Stimulated activated memory B cell treated with anti-CD40 and anti-IgM and Interleukin-4, amounts not matched to agents 10 μg/mL and 1 μg/mL and 100 μg/mL, for 72 hours (primary cell): ENCODE data around the gene MYO1F.
"Not testable (repeated sequence)": the region's sequence is repeated elsewhere in the genome, so short reads cannot be mapped to it uniquely, and the experiment has no call there.

Experiments
- ATAC-seq: fragments of 150-1000 bp; cut with Tn5 transposase; 2 replicates; pipeline ENCODE4 v1.10.0; 2021
- H3K27ac Mint-ChIP-seq: one replicate; pipeline ENCODE4 v1.8.0; 2022; ENCODE audit warnings: mild to moderate bottlenecking, mixed read lengths
- H3K27me3 Mint-ChIP-seq: one replicate; pipeline ENCODE4 v1.8.0; 2022; ENCODE audit warnings: mixed read lengths
- H3K36me3 Mint-ChIP-seq: one replicate; pipeline ENCODE4 v1.8.0; 2022; ENCODE audit warnings: mixed read lengths
- H3K4me1 Mint-ChIP-seq: one replicate; pipeline ENCODE4 v1.8.0; 2022; ENCODE audit warnings: mixed read lengths
- H3K4me3 Mint-ChIP-seq: one replicate; pipeline ENCODE4 v1.8.0; 2022; ENCODE audit warnings: mild to moderate bottlenecking, moderate library complexity, mixed read lengths
- H3K9me3 Mint-ChIP-seq: one replicate; pipeline ENCODE4 v1.8.0; 2022; ENCODE audit warnings: mixed read lengths

MYO1F gene

DNA sequence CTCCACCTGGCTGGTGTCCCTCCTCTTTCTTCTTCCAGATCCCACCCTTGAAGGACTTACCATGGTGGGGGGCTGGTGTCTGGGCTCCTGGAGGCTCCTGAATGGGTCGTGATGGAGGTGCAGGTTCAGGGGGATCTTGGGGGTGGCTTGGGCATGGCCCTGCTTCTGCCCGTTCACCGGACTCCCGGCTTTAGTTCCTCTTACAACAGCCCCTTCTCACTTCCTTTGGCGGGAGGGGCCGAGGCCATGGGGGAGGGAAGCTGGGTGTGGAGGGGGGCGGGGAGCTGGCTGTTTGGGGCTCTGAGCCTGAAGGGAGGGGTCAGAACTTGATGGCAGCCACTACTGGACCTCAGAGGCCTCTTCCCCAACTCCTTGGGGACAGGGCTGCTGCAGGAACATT is at the start of gene MYO1F:
Gene MYO1F, minus strand, starts transcription at position 196 of the 400 bp plus-strand sequence. Its CDS starts 133 bp downstream, at position 63.
- H3K4me3 Mint-ChIP-seq: peak within 1 kb of the TSS; percentile 89
- H3K9me3 Mint-ChIP-seq: peaks cover 9% of the 10 kb centered on the region
- H3K4me1 Mint-ChIP-seq: peaks cover 73% of the 10 kb centered on the region
- H3K36me3 Mint-ChIP-seq: peaks cover 23% of the 10 kb centered on the region
- peak; percentile 74 for ATAC-seq
- H3K27me3 Mint-ChIP-seq: no peaks in the 10 kb centered on the region
- peak within 1 kb of the TSS; percentile 84 for H3K27ac Mint-ChIP-seq

DNA sequence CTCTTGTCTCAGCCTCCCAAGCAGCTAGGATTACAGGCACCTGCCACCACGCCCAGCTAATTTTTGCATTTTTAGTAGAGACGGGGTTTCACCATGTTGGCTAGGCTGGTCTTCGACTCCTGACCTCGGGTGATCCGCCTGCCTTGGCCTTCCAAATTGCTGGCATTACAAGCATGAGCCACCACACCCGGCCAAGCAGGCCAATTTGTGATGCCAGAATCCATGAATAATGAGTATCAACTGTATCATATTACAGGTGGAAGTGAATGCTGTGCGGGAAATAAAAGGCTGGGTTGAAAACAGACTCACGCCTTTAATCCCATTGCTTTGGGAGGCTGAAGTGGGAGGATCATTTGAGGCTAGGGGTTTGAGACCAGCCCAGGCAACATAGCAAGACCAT is 49.6 kb upstream of the MYO1F start:
- no peak overlapping the region for H3K4me3 Mint-ChIP-seq

DNA sequence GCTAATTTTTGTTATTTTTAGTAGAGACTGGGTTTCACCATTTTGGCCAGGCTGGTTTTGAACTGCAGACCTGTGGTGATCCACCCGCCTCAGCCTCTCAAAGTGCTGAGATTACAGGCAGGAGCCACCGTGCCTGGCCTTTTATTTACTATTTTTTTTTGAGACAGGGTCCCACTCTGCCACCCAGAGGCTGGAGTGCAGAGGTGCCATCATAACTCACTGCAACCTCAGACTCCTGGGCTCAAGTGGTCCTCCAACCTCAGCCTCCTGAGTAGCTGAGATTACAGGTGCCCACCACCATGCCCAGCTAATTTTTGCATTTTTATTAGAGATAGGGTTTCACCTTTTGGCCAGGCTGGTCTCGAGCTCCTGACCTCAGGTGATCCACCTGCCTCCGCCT is 45.6 kb upstream of the MYO1F start:
- H3K4me1 Mint-ChIP-seq, H3K9me3 Mint-ChIP-seq, H3K27ac Mint-ChIP-seq, H3K36me3 Mint-ChIP-seq, ATAC-seq, H3K4me3 Mint-ChIP-seq: not testable (repeated sequence)
- H3K27me3 Mint-ChIP-seq: peaks cover 26% of the 10 kb centered on the region

More for the DNA sequence above, 49.6 kb upstream of the MYO1F start:
- Mint-ChIP-seq H3K9me3 (peaks cover 3% of the 10 kb centered on the region), H3K27ac (no peak overlapping the region), H3K36me3 (no peaks in the 10 kb centered on the region), H3K4me1 (no peaks in the 10 kb centered on the region), H3K27me3 (peaks cover 10% of the 10 kb centered on the region)
- no peak for ATAC-seq

DNA sequence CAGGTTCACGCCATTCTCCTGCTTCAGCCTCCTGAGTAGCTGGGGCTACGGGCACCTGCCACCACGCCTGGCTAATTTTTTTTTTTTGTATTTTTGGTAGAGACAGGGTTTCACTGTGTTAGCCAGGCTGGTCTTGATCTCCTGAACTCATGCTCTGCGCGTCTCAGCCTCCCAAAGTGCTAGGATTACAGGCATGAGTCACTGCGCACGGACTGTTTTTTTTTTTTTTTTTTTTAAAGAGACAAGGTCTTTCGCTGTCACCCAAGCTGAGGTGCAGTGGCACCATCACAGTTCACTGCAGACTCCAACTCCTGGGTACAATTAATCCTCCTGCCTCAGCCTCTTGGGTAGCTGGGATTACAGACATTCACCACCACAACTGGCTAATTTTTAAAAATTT is 41.5 kb upstream of the MYO1F start:
- H3K36me3 Mint-ChIP-seq: no peaks in the 10 kb centered on the region
- no peaks in the 10 kb centered on the region for H3K4me1 Mint-ChIP-seq
- H3K27ac Mint-ChIP-seq: no peak overlapping the region
- no peak overlapping the region for H3K4me3 Mint-ChIP-seq
- peaks cover 32% of the 10 kb centered on the region for H3K27me3 Mint-ChIP-seq
- no peak for ATAC-seq
- H3K9me3 Mint-ChIP-seq: no peaks in the 10 kb centered on the region

DNA sequence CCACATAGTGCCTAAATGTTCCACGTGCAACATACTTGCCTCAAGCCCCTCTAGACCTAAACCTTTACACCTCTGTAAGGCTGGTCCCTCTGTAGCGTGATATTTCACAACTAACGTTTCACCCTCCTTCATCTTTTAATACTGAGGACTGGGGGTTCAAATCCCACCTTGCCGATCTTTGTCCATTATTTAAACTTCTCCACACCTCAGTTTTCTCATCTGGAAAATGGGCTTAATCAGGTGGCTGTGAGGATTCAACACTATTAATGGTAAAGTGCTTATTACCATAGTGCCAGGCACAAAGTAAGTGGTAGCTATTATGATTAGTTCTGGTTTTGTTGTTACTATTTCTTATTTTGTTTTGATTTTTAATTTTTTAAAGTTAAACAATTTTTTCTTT is 40.7 kb upstream of the MYO1F start:
- ATAC-seq: no peak
- Mint-ChIP-seq H3K4me3 (no peak overlapping the region), H3K27ac (no peak overlapping the region), H3K4me1 (no peaks in the 10 kb centered on the region), H3K9me3 (no peaks in the 10 kb centered on the region), H3K36me3 (no peaks in the 10 kb centered on the region), H3K27me3 (peaks cover 32% of the 10 kb centered on the region)

DNA sequence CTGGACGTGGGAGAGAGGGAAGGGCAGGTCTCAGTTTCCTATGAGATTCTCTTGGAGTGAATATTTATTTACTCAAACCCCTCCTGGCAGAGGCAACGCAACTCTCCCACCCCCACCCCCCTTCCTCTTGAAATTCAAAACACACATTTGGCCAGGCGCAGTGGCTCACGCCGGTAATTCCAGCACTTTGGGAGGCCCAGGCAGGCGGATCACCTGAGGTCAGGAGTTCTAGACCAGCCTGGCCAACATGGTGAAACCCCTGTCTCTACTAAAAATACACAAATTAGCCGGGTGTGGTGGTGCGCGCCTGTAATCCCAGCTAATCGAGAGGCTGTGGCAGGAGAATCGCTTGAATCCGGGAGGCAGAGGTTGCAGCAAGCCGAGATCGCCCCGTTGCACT is 40.1 kb upstream of the MYO1F start:
- not testable (repeated sequence) for H3K4me1 Mint-ChIP-seq, H3K27ac Mint-ChIP-seq, H3K9me3 Mint-ChIP-seq, H3K4me3 Mint-ChIP-seq, H3K36me3 Mint-ChIP-seq, ATAC-seq
- peaks cover 32% of the 10 kb centered on the region for H3K27me3 Mint-ChIP-seq

DNA sequence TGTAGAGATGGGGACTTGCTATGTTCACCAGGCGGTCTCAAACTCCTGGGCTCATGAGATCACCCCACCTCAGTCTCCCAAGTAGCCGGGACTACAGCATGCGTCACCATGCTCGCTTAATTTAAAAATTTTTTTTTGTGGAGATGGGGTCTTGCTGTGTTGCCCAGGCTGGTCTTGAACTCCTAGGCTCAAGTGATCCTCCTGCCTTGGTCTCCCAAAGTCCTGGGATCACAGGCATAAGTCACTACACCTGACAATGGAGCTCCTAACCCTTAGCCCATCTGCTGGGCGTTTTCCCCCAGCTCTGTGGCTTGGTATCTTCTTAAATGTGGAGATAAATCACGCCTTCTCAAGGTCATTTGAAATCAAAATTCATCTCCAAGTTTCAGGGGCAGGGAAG is 39.6 kb upstream of the MYO1F start:
- no peak overlapping the region for H3K27ac Mint-ChIP-seq
- H3K4me1 Mint-ChIP-seq: no peaks in the 10 kb centered on the region
- no peak for ATAC-seq
- no peak overlapping the region for H3K4me3 Mint-ChIP-seq
- no peaks in the 10 kb centered on the region for H3K36me3 Mint-ChIP-seq
- H3K27me3 Mint-ChIP-seq: peaks cover 32% of the 10 kb centered on the region
- no peaks in the 10 kb centered on the region for H3K9me3 Mint-ChIP-seq

DNA sequence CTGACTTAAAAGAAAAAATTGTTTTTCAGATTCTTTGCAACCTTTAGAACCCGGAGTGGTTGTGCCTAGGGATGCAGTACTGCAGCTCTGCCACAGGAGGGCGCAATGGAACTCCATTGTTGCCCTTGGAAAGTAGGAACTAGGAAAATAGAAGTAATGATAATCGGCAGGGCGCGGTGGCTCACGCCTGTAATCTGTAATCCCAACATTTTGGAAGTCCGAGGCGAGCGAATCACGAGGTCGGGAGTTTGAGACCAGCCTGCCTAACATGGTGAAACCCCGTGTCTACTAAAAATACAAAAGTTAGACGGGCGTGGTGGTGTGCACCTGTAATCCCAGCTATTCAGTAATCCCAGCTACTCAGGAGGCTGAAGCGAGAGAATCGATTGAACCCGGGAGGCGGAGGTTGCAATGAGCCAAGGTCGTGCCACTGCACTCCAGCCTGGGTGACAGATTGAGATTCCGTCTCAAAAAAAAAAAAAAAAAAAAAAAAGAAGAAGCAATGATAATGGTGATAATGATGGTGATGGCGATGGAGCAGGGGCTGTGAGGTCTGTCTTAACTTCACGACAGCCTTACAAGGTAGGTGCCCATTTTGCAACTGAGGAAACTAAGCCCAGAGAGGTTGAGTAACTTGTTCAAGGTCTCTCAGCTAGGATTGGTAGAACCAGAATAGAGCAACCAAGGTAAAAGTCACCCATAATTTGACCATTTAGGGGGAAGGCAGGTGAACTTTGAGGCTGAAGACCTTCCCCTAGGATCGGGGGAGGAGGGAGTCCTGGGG is 38.8 kb upstream of the MYO1F start:
- Mint-ChIP-seq H3K27ac (no peak overlapping the region), H3K4me3 (no peak overlapping the region), H3K27me3 (peaks cover 29% of the 10 kb centered on the region), H3K36me3 (no peaks in the 10 kb centered on the region), H3K4me1 (no peaks in the 10 kb centered on the region), H3K9me3 (no peaks in the 10 kb centered on the region)
- no peak for ATAC-seq

DNA sequence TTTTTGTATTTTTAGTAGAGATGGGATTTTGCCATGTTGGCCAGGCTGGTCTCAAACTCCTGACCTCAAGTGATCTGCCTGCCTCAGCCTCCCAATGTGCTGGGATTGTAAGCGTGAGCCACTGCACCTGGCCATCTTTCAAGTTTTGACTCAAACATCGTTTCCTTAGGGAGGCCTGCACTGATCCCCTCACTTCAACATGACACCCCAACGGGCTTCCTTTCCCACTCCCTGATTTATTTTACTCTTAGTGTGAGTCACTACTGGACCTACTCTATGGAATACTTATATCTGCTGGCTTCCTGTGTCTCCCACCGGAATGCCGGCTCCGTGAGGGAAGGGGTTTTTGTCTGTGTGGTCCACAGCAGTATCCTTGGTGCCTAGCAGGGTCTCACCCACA is 37.8 kb upstream of the MYO1F start:
- H3K4me3 Mint-ChIP-seq: no peak overlapping the region
- no peak for ATAC-seq
- H3K9me3 Mint-ChIP-seq: no peaks in the 10 kb centered on the region
- H3K4me1 Mint-ChIP-seq: peaks cover 5% of the 10 kb centered on the region
- no peak overlapping the region for H3K27ac Mint-ChIP-seq
- peaks cover 25% of the 10 kb centered on the region for H3K27me3 Mint-ChIP-seq
- no peaks in the 10 kb centered on the region for H3K36me3 Mint-ChIP-seq

DNA sequence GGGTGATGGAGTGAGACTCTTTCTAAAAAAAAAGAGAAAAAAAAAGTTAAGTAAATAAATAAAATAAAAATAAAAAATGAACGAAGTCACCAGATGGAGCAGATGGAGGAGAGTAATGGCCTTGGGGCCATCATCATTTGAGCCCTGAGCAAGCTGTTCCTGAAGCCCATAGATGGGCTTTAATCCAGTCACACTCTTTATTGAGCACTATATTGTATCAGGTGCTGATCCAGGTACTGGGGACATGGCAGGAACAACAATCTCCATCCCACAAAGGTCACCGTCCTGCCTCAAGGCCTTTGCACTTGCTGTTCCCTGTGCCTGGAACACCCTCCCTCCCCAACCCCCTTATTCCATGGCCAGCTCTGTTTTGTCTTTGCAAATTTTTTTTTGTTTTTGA is 37.2 kb upstream of the MYO1F start:
- Mint-ChIP-seq H3K36me3 (no peaks in the 10 kb centered on the region), H3K4me3 (no peak overlapping the region), H3K4me1 (peaks cover 11% of the 10 kb centered on the region)

DNA sequence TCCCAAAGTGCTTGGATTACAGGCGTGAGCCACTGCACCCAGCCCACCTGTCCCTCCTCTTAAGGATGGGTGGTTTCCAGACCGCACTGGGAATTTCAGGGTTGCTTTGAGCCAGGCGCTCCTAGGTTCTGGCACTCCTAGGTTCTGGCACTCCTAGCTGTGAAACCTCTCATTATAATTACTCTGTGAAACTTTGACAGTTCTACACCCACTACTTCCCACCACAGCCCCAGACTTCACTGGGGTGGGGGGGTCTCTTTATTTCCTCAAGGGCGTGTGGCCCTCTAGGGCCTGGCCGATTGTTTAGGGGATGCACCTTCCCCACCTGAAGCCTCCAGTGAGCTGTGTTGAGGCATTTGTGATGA is 35.5 kb upstream of the MYO1F start:
- no peaks in the 10 kb centered on the region for H3K9me3 Mint-ChIP-seq
- peaks cover 17% of the 10 kb centered on the region for H3K4me1 Mint-ChIP-seq
- H3K36me3 Mint-ChIP-seq: no peaks in the 10 kb centered on the region
- H3K4me3 Mint-ChIP-seq: no peak overlapping the region
- peaks cover 43% of the 10 kb centered on the region for H3K27me3 Mint-ChIP-seq
- peak; percentile 39 for ATAC-seq
- H3K27ac Mint-ChIP-seq: no peak overlapping the region

More for the DNA sequence above, 37.2 kb upstream of the MYO1F start:
- Mint-ChIP-seq H3K9me3 (no peaks in the 10 kb centered on the region), H3K27me3 (peaks cover 27% of the 10 kb centered on the region), H3K27ac (no peak overlapping the region)
- no peak for ATAC-seq

DNA sequence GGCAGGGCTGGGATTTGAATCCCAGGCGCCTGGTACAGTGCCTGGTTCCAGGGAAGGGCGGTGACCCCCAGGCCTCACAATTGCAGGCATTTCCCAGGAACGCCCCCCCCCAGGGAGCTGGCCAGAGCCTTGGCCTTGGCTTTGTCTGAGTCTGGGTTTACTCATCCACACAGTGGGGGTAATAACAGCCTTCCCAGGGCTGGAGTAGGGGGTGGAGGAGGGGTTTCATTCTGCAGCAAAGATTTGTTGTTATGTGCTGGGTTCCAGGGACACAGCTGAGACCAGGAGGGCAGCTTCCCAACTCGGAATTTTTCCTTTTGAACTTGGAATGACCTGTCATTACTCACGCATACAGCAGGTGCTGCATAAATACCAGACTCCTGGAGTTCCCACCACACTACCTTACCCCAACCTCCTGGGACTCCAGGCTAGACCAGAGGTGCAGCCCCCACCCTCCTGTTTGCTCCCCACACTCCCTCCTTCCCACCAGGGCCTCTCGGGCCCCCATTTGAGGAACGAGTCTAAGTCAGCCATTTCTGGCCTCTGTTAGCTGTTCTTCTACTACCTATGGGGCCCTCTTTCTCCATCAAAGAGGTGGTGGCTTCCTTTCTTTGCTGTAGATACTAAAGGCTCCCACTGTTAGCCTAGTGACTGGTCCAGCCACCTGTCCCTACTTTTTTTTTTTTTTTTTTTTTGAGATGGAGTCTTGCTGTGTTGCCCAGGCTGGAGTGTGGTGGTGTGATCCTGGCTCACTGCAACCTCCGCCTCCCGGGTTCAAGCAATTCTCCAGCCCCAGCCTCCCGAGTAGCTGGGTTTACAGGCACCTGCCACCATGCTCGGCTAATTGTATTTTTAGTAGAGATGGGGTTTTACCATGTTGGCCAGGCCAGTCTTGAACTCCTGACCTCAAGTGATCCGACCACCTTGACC is 34.9 kb upstream of the MYO1F start:
- Mint-ChIP-seq H3K4me3 (no peak overlapping the region), H3K9me3 (no peaks in the 10 kb centered on the region), H3K4me1 (peaks cover 17% of the 10 kb centered on the region), H3K27me3 (peaks cover 50% of the 10 kb centered on the region), H3K27ac (no peak overlapping the region), H3K36me3 (no peaks in the 10 kb centered on the region)
- no peak for ATAC-seq

DNA sequence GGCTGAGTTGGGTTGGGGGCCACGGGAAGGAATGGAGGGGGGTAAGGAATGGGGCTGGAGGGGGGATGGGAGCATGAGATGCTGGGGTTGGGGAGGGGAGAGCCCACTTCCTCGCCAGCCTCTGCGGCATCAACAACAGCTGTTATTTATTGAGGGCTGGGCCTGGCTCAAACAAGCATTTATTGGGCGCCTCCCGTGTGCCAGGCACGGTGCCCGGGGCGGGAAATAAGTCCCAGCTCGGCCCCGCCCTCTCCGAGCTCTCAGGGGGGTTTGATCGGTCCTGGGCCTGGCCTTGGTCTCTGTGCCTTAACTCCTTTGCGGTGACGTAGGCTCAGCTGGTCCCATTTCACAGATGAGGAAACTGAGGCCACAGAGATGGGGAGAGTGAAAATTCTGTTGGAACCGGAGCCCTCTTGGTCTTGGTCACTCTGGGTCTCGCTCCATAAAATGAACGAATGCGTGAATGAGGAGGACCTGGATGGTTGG is 34.2 kb upstream of the MYO1F start:
- Mint-ChIP-seq H3K27ac (no peak overlapping the region), H3K36me3 (no peaks in the 10 kb centered on the region), H3K4me1 (peaks cover 17% of the 10 kb centered on the region), H3K9me3 (no peaks in the 10 kb centered on the region), H3K4me3 (no peak overlapping the region), H3K27me3 (peaks cover 57% of the 10 kb centered on the region)
- no peak for ATAC-seq

DNA sequence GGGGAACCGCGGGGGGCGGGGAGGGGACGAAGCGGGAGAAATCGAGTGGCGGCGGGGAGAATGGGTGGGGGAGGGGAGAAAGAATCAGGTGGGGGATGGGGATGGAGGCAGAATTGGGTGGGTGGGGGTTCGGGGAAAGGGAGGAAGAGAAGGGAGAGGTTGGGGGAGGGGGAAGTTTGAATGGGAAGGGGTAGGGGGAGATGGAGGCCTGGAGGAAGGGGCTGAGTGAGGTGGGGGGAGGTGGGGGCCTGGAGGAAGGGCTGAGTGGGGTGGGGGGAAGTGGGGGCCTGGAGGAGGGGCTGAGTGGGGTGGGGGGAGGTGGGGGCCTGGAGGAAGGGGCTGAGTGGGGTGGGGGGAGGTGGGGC is 33.7 kb upstream of the MYO1F start:
- no peak overlapping the region for H3K27ac Mint-ChIP-seq
- no peak overlapping the region for H3K4me3 Mint-ChIP-seq
- H3K36me3 Mint-ChIP-seq: no peaks in the 10 kb centered on the region
- peaks cover 17% of the 10 kb centered on the region for H3K4me1 Mint-ChIP-seq
- H3K27me3 Mint-ChIP-seq: peaks cover 58% of the 10 kb centered on the region
- ATAC-seq: no peak
- no peaks in the 10 kb centered on the region for H3K9me3 Mint-ChIP-seq

DNA sequence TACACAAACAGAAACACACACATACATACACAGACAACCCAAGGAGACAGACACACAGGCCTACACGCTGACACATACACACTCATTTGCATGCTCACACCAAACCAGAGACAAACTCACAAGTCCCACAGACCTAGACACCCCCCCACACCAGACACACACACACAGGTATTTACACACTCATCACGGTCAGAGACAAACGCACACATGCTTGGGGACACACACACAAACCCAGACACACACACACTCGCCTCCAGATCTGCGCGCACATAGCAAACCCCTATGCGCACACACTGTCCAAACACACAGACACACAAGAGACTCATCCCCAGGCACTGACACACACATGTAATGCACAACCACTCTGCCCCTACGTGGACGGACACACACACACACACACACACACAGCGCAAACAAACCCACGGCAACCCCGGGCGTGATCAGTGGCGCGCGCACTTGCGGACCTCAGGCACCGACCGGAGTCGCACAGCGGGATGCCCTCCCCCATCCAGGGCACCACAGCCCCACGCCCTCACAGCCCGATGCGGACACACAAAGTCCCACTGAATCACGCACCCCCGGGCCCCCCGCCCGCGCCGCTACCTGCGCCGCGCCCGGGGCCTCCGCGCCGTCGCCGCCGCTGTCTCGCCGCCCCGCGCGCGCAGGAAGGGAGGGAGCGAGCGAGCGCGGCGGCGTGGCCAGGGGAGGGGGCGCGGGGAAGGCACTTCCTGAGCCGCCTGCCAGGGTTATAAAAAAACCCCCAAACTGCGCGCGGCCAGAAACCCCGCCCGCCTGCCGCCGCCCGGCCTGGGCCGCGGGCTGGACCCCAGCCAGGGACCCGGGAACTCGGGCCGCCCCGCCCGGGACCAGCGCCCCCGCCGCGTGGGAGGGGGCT is 33.0 kb upstream of the MYO1F start, which contains the start of gene ADAMTS10:
Gene ADAMTS10, minus strand, starts transcription at position 675 of the 895 bp plus-strand sequence. CDS start 5,005 bp downstream, outside the sequence.
- ATAC-seq: no peak
- no peaks in the 10 kb centered on the region for H3K36me3 Mint-ChIP-seq
- H3K4me3 Mint-ChIP-seq: peak within 1 kb of the TSS; percentile 48
- H3K4me1 Mint-ChIP-seq: peaks cover 17% of the 10 kb centered on the region
- no peak within 1 kb of the TSS for H3K27ac Mint-ChIP-seq
- no peaks in the 10 kb centered on the region for H3K9me3 Mint-ChIP-seq
- peaks cover 54% of the 10 kb centered on the region for H3K27me3 Mint-ChIP-seq
